ENCODE results near the gene APOBEC3A. TPM values are rescaled to one million over a fixed set of nuclear protein-coding genes. Genes with fewer than 3 reads are reported as not detected.
A peak's percentile ranks its signal among the peaks of the same experiment; 100 is the strongest.
"Not testable (repeated sequence)": the region's sequence is repeated elsewhere in the genome, so short reads cannot be mapped to it uniquely, and the experiment has no call there.

The APOBEC3A gene
- total RNA-seq, 2 experiments from 2014 or later = not detected

DNA sequence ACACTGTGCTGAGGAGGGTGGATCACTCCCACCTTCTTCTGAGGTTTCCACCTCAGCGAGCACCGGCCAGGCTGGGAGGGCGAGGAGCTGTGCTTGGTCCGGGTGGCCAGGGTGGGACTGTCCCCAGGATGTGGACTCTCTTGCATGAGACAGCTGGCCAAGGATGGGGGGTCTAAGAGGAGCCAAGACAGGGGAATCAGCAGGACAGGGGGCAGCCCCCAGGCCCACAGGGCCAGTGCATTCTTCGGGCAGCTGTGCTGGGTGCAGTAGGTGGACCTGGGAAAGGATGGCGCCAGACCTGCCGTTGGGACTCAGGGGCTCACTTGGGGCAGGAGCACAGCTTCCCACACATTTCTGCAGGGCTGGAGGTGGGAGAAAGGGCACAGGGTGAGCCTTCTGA is 9.5 kb downstream of the APOBEC3A start:
- Mint-ChIP-seq H3K36me3 (ENCODE audit: low read depth) (no peaks in the 10 kb centered on the region), H3K9me3 (no peaks in the 10 kb centered on the region), H3K27ac (no peak overlapping the region), H3K27me3 (peaks cover 14% of the 10 kb centered on the region), H3K4me1 (peaks cover 8% of the 10 kb centered on the region), H3K4me3 (no peak overlapping the region)
- POLR2A ChIA-PET = no interaction called here
- CTCF ChIA-PET = no interaction called here
- DNase-seq = no peak

DNA sequence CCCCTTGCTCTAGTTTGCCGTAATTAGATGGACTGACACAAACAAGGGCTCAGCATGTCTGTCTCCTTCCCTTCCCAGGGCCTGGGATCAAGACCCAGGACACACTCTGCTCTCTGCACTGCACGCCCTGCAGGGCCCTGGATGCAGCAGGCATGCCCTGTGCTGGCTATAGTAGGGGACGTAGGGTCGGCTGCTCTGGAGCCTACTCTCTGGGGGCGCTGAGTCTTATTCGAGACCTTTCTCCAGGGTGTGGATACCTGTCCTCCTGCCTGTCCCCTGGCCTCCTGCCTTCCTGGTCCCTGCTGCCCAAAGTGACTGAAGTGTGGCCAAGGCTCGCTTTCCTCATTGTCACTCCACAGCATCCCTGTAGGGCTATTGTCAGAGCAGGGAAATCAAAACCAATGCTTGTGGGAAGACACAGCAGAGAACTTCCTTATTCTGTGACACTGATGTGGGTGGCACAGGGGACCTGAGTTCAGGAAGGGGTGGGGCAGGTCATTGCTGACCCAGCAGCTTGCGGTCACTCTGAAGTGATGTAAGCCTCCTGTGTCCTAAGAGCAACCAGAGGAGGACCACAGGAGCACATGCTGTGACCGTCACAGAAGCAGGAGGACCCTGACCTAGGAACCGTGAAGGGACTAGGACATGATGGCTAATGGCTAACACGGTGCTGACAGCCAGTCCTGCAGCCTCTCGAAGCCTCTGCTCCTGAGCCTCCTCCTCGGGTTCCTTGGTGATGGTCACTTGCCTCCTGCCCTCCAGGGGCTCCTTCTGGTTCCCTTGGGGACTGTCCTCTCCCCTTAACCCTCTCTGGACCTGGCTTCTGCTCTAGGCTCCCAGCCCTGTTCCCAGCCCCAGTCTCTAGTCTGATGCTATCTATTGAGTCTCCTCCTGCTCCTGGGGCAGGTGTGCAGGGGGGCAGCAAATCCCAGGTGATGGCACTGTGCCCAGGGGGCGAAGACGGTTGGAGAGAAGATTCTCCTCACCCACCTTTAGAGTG is 10.3 kb downstream of the APOBEC3A start:
- Mint-ChIP-seq H3K4me1 (peaks cover 8% of the 10 kb centered on the region), H3K9me3 (no peaks in the 10 kb centered on the region), H3K4me3 (no peak overlapping the region), H3K27ac (no peak overlapping the region), H3K36me3 (ENCODE audit: low read depth) (no peaks in the 10 kb centered on the region), H3K27me3 (peaks cover 14% of the 10 kb centered on the region)
- POLR2A ChIA-PET = no interaction called here
- no peak for DNase-seq
- CTCF ChIA-PET = no interaction called here

DNA sequence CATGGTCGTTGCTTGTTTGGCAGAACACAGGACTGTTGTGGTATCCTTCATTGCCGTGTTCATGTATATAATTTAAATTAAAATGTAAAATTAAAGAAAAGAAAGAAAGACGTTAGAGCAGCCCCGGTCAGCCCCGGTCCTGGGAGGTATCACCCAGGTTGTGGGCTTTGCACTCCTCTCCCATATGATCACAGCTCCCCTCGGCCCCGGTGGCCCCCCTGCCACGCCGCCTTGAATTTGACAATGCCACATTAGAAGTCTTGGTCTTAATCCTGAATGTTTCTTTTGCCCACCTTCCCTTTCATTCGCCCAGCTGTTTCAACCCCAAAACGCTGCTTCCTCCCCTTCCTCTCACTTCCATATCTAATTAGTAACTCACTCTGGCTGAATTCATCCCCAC is 11.4 kb downstream of the APOBEC3A start:
- POLR2A ChIA-PET = no interaction called here
- peaks cover 11% of the 10 kb centered on the region for H3K4me1 Mint-ChIP-seq
- no peaks in the 10 kb centered on the region for H3K9me3 Mint-ChIP-seq
- no peaks in the 10 kb centered on the region for H3K36me3 Mint-ChIP-seq (ENCODE audit: low read depth)
- CTCF ChIA-PET = interaction anchor here (1.4 kb wide), 1 partner anchor 13 kb away, joined by 8 read pairs; no protein-coding TSS in a partner anchor
- DNase-seq = no peak
- peaks cover 16% of the 10 kb centered on the region for H3K27me3 Mint-ChIP-seq
- H3K4me3 Mint-ChIP-seq = no peak overlapping the region
- H3K27ac Mint-ChIP-seq = no peak overlapping the region

DNA sequence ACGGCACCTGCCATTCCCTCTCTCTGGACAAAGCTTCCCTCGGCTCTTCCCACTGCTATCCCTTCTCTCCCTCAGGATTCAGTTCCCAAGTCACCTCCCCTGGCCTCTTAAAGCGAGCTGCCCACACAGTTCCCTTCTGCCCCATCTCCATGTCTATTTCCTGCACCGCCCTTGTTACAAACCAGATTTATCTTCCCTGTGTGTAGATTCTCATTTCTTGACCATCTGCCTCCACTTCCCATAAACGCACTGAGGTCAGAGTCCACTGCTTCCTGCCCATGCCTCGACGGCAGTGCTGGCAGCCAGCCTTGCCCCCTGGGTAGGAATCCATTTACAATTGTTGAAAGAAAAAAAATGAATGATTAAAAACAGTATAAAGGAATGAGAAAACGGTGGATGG is 13.1 kb downstream of the APOBEC3A start:
- peaks cover 13% of the 10 kb centered on the region for H3K4me1 Mint-ChIP-seq
- no peaks in the 10 kb centered on the region for H3K36me3 Mint-ChIP-seq (ENCODE audit: low read depth)
- H3K4me3 Mint-ChIP-seq = no peak overlapping the region
- CTCF ChIA-PET = interaction anchor here (2.0 kb wide), 1 partner anchor 16 kb away, joined by 4 read pairs; no protein-coding TSS in a partner anchor
- POLR2A ChIA-PET = no interaction called here
- no peak for DNase-seq
- no peak overlapping the region for H3K27ac Mint-ChIP-seq
- no peaks in the 10 kb centered on the region for H3K9me3 Mint-ChIP-seq
- peaks cover 16% of the 10 kb centered on the region for H3K27me3 Mint-ChIP-seq

DNA sequence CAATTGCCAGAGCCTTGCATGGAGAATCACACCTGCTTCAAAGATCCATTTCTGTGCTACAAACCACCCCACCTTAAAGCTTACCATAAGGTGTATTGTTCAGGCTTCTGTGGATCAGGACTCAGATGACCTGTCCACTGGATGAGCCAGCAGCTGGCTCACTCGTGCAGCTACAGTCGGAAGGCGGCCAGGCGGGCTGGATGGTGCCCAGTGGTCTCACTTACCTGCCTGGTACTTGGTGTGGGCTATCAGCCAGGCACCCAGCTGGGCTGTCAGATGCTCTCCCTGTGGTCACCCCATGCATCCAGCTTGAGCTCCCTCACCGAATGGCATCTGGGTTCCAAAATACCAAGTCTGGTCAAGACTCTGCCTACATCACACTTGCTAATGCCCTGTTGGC is 13.8 kb downstream of the APOBEC3A start:
- H3K27me3 Mint-ChIP-seq = peaks cover 16% of the 10 kb centered on the region
- POLR2A ChIA-PET = no interaction called here
- H3K36me3 Mint-ChIP-seq (ENCODE audit: low read depth) = no peaks in the 10 kb centered on the region
- H3K4me1 Mint-ChIP-seq = peaks cover 13% of the 10 kb centered on the region
- H3K9me3 Mint-ChIP-seq = no peaks in the 10 kb centered on the region
- no peak overlapping the region for H3K27ac Mint-ChIP-seq
- CTCF ChIA-PET = interaction anchor here (1.0 to 2.0 kb wide), 2 partner anchors 17 to 200 kb away, joined by 3 to 4 read pairs; no protein-coding TSS in a partner anchor
- DNase-seq = no peak
- H3K4me3 Mint-ChIP-seq = no peak overlapping the region

DNA sequence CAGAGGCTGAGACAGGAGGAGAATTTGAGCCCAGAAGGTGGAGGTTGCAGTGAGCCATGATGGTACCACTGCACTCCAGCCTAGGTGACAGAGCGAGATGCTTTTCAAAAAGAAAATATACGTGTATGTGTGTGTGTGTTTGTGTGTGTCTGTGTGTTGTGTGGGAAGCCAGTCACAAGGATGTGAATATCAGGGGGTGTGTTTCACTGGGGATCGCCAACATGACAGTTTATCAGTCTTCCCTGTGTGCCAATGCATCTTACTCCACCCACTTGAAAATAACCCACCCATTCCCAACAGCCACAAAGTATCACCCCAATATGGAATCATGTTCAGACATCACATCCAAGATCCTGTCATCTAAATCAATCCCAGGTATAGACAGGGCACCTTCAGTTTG is 14.4 kb downstream of the APOBEC3A start:
- H3K9me3 Mint-ChIP-seq = no peaks in the 10 kb centered on the region
- POLR2A ChIA-PET = no interaction called here

DNA sequence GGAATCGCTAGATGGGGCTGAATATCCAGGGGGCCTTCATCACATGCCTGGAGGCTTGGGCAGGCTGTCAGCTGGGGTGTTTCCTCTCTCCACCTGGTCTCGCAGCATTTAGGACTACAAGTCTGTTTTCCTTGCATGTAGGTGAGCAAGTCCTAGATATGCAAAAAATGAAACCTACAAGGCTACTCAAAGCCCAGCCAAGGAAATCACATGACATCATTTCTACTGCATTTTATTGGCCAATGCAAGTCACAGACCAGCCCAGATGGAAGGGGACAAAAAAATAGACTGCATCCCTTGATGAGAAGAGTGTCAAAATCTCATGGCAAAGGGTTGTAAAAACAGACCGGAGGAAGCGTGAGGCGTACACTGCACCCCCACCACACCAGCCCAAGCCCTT is 15.1 kb downstream of the APOBEC3A start:
- POLR2A ChIA-PET = no interaction called here
- Mint-ChIP-seq H3K27me3 (peaks cover 17% of the 10 kb centered on the region), H3K27ac (no peak overlapping the region), H3K9me3 (peaks cover 5% of the 10 kb centered on the region), H3K4me1 (peaks cover 12% of the 10 kb centered on the region), H3K4me3 (no peak overlapping the region), H3K36me3 (ENCODE audit: low read depth) (no peaks in the 10 kb centered on the region)
- DNase-seq = no peak
- CTCF ChIA-PET = interaction anchor here (0.6 kb wide), 1 partner anchor 928 kb away, joined by 4 read pairs; no protein-coding TSS in a partner anchor

More for the DNA sequence above, 14.4 kb downstream of the APOBEC3A start:
- CTCF ChIA-PET = interaction anchor here (0.6 to 1.0 kb wide), 2 partner anchors 199 to 927 kb away, joined by 3 to 4 read pairs; no protein-coding TSS in a partner anchor
- no peaks in the 10 kb centered on the region for H3K36me3 Mint-ChIP-seq (ENCODE audit: low read depth)
- H3K27ac Mint-ChIP-seq = no peak overlapping the region
- peaks cover 13% of the 10 kb centered on the region for H3K4me1 Mint-ChIP-seq
- peaks cover 16% of the 10 kb centered on the region for H3K27me3 Mint-ChIP-seq
- no peak for DNase-seq
- H3K4me3 Mint-ChIP-seq = no peak overlapping the region

DNA sequence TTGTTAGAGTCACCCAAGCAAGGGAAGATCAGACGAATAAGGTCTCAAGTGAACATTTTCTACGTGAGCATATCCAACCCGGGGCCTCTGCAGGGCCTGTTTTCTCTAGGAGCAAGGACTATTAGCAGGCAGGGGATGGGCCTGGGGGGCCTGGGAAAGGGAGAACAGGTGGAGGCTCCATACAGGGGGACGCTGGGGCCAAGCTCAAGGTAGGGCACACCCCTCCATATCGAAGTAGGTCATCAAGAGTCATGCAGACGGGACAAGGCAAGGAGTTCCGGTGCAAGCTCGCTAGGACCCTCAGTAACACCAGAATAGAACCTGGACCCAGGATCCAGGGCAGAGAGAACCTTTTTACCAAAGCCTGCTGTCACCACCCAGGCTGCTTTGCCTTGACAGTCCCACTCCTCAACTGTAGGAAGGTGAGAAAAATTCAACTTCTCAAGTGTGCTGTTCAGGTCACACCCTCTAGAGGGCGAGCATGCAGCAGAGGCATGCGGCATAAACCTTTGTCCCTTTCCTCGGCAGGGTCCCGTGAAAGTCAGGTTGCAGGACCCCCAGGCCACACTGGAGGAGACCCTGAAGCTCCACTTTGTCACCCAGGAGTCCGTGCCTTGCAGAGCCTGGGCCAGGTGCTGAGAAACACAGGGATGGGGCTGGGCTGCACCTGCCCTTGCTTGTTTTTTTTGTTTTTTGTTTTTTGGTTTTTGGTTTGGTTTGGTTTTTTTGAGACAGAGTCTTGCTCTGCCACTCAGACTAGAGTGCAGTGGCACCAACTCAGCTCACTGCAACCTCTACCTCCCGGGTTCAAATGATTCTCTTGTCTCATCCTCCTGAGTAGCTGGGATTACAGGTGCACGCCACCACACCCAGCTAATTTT is 16.1 kb downstream of the APOBEC3A start:
- peak; percentile 67 for DNase-seq
- ChIA-PET CTCF (interaction anchor here (0.6 to 1.0 kb wide), 2 partner anchors 16 to 30 kb away, joined by 3 to 4 read pairs; partner anchors contain the start of gene APOBEC3A), POLR2A (no interaction called here)
- Mint-ChIP-seq H3K4me1 (peaks cover 10% of the 10 kb centered on the region), H3K27ac (peak overlapping the region; percentile 2), H3K4me3 (no peak overlapping the region), H3K27me3 (peaks cover 20% of the 10 kb centered on the region), H3K36me3 (ENCODE audit: low read depth) (no peaks in the 10 kb centered on the region), H3K9me3 (peaks cover 5% of the 10 kb centered on the region)

DNA sequence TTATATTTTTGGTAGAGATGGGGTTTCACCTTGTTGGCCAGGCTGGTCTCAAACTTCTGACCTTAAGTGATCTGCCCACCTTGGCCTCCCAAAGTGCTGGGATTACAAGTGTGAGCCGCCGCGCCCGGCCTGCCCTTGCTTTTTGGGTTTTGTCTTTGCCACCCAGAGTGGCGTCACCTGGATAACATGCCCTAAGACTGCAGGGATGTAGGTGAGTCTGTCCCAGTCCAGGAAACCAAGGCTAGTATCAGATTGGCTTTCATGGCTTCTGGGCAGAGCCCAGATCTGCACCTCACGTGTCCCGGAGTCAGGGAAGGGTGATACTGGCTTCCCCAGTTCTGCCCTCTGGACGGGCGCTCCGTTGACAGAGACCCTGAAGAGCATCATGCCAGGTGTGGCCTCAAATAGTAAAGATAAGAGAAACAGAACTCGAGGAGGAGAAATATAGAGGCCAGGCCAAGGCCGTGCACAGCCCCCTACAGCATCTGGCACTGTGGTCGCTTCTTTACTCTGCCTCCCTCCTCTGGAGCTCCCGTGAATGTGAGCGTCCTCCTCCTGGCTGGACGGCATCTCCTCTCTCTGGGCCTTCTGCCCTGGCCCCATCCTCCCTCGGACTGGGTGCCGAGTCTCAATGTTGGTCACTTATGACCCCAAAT is 16.9 kb downstream of the APOBEC3A start:
- Mint-ChIP-seq H3K27me3 (peaks cover 15% of the 10 kb centered on the region), H3K27ac (no peak overlapping the region), H3K4me1 (peaks cover 8% of the 10 kb centered on the region), H3K9me3 (peaks cover 5% of the 10 kb centered on the region), H3K4me3 (no peak overlapping the region), H3K36me3 (ENCODE audit: low read depth) (no peaks in the 10 kb centered on the region)
- POLR2A ChIA-PET = no interaction called here
- CTCF ChIA-PET = interaction anchor here (1.0 kb wide), 1 partner anchor 29 kb away, joined by 4 read pairs; no protein-coding TSS in a partner anchor
- no peak for DNase-seq

DNA sequence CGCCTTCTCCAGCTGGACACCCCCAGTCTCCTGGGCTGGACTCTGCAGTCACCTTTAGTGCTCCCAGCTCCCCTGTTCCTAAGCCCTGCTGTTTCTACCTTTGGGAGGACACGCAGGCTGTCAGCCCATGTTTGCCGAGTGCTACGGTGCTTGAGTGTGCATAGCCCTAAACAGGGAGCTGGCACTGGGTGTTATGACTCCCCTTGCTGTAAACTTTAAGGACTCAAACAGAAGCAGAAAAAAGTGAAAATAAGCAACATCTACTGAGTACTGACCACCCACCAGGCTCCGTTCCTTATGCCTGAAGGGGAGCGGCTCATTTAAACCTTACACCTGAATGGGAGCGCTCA is 17.4 kb downstream of the APOBEC3A start:
- peaks cover 12% of the 10 kb centered on the region for H3K27me3 Mint-ChIP-seq
- H3K9me3 Mint-ChIP-seq = peaks cover 5% of the 10 kb centered on the region
- POLR2A ChIA-PET = no interaction called here
- no peak overlapping the region for H3K27ac Mint-ChIP-seq
- CTCF ChIA-PET = no interaction called here
- H3K36me3 Mint-ChIP-seq (ENCODE audit: low read depth) = no peaks in the 10 kb centered on the region
- peaks cover 8% of the 10 kb centered on the region for H3K4me1 Mint-ChIP-seq
- no peak for DNase-seq
- no peak overlapping the region for H3K4me3 Mint-ChIP-seq

DNA sequence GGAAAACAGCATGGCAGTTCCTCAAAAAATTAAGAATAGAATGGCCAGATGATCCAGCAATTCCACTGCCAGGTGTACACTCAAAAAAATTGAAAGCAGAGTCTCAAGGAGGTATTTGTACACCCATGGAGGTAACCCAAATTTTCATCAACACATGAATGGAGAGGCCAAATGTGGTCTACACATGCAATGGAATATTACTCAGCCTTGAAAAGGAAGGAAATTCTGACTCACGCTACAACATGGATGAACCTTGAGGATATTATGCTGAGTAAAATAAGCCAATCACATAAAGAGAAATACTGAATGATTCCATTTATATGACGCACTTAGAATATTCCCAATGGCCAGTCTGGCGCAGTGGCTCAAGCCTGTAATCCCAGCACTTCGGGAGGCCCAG is 19.9 kb downstream of the APOBEC3A start:
- POLR2A ChIA-PET; H3K36me3 Mint-ChIP-seq (ENCODE audit: low read depth); H3K9me3 Mint-ChIP-seq; DNase-seq; CTCF ChIA-PET; H3K27me3 Mint-ChIP-seq; H3K4me3 Mint-ChIP-seq; H3K27ac Mint-ChIP-seq: not testable (repeated sequence)
- peaks cover 16% of the 10 kb centered on the region for H3K4me1 Mint-ChIP-seq

DNA sequence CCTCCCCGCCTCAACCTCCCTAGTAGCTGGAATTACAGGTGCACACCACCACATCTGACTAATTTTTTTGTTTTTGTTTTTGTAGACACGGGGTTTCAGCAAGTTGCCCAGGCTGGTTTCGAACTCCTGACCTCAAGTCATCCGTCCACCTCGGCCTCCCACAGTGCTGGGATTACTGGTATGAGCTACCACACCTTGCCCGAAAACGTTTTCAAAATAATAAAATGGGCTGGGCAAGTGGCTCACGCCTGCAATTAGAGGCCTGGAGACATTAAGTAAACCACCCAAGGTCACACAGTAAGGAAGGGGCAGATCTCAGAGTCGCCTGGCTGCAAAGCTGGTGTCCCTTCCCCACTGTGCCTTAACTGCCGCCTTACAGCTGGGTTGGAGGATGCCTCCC is 23.2 kb downstream of the APOBEC3A start:
- DNase-seq, H3K27me3 Mint-ChIP-seq, CTCF ChIA-PET, POLR2A ChIA-PET, H3K4me3 Mint-ChIP-seq, H3K27ac Mint-ChIP-seq: not testable (repeated sequence)
- peaks cover 18% of the 10 kb centered on the region for H3K9me3 Mint-ChIP-seq
- H3K36me3 Mint-ChIP-seq (ENCODE audit: low read depth) = peaks cover 12% of the 10 kb centered on the region
- H3K4me1 Mint-ChIP-seq = peaks cover 38% of the 10 kb centered on the region

Data from activated CD4-positive, alpha-beta T cell treated with anti-CD3 and anti-CD28 coated beads, Interleukin-2, amount 10 ng/mL, durations not matched to agents 7 days and 5 days (primary cell).